Mesendoderm (in vitro differentiated cells): Measurements from ENCODE around the gene SOST.
A peak's percentile ranks its signal among the peaks of the same experiment; 100 is the strongest.

ENCODE experiments used
- DNase-seq: peaks from one replicate; pipeline ENCODE4 v3.0.0; 2013
- H2AK5ac ChIP-seq: 2 replicates; pipeline ENCODE4 v1.6.1; 2013; ENCODE audit warnings: low read length, inconsistent platforms
- H2BK120ac ChIP-seq: 2 replicates; pipeline ENCODE4 v1.6.1; 2013; ENCODE audit warnings: low read depth, mild to moderate bottlenecking, low read length, moderate library complexity, mixed read lengths
- H2BK15ac ChIP-seq: replicated peaks from 2 replicates; pipeline ENCODE4 v1.6.1; 2013; ENCODE audit warnings: low read depth, mild to moderate bottlenecking, moderate library complexity
- H2BK5ac ChIP-seq: 2 replicates; pipeline ENCODE4 v1.6.1; 2013; ENCODE audit warnings: low read length, inconsistent platforms
- H3K18ac ChIP-seq: 2 replicates; pipeline ENCODE4 v1.6.1; 2013; ENCODE audit warnings: mild to moderate bottlenecking, low read length, mixed read lengths
- H3K23ac ChIP-seq: one replicate; pipeline ENCODE4 v1.6.1; 2013; ENCODE audit warnings: low read length
- H3K27ac ChIP-seq: 2 replicates; pipeline ENCODE4 v1.5.1; 2013; ENCODE audit warnings: low read depth, mild to moderate bottlenecking, inconsistent platforms, low read length, moderate library complexity
- H3K27me3 ChIP-seq: 2 replicates; pipeline ENCODE4 v1.6.1; 2013; ENCODE audit warnings: low read length, control low read depth, mild to moderate bottlenecking, inconsistent platforms; ENCODE audit not compliant: insufficient read depth, poor library complexity
- H3K36me3 ChIP-seq: 2 replicates; pipeline ENCODE4 v1.6.1; 2013; ENCODE audit warnings: low read length, inconsistent platforms; ENCODE audit not compliant: control insufficient read depth, insufficient read depth
- H3K4ac ChIP-seq: one replicate; pipeline ENCODE4 v1.6.1; 2013; ENCODE audit warnings: low read depth, mild to moderate bottlenecking, low read length, moderate library complexity
- H3K4me1 ChIP-seq: 2 replicates; pipeline ENCODE4 v1.6.1; 2013; ENCODE audit warnings: low read depth, low read length, inconsistent platforms; ENCODE audit not compliant: control insufficient read depth
- H3K4me2 ChIP-seq: 2 replicates; pipeline ENCODE4 v1.6.1; 2013; ENCODE audit warnings: low read length
- H3K4me3 ChIP-seq: 2 replicates; pipeline ENCODE4 v1.5.1; 2013; ENCODE audit warnings: mild to moderate bottlenecking, low read length
- H3K56ac ChIP-seq: one replicate; pipeline ENCODE4 v1.6.1; 2013; ENCODE audit warnings: low read length
- H3K79me1 ChIP-seq: 2 replicates; pipeline ENCODE4 v1.6.1; 2013; ENCODE audit warnings: low read length, inconsistent platforms
- H3K79me2 ChIP-seq: 2 replicates; pipeline ENCODE4 v1.6.1; 2013; ENCODE audit warnings: mild to moderate bottlenecking, low read length; ENCODE audit not compliant: control insufficient read depth, insufficient read depth
- H3K9ac ChIP-seq: 2 replicates; pipeline ENCODE4 v1.6.1; 2013; ENCODE audit warnings: low read length, inconsistent platforms
- H4K5ac ChIP-seq: one replicate; pipeline ENCODE4 v1.6.1; 2013; ENCODE audit warnings: low read length
- H4K8ac ChIP-seq: one replicate; pipeline ENCODE4 v1.6.1; 2013; ENCODE audit warnings: low read depth, mild to moderate bottlenecking, control low read depth, low read length, moderate library complexity
- WGBS: extraction: QIAGEN DNeasy Blood & Tissue Kit; methylation state at CpG from one replicate; pipeline ENCODE4 v1.1.7; 2013; ENCODE audit warnings: low lambda C conversion rate, missing lambda C conversion rate; ENCODE audit not compliant: insufficient coverage; ENCODE audit errors: extremely low coverage; 5-methylcytosine and 5-hydroxymethylcytosine counted together

SOST gene

DNA sequence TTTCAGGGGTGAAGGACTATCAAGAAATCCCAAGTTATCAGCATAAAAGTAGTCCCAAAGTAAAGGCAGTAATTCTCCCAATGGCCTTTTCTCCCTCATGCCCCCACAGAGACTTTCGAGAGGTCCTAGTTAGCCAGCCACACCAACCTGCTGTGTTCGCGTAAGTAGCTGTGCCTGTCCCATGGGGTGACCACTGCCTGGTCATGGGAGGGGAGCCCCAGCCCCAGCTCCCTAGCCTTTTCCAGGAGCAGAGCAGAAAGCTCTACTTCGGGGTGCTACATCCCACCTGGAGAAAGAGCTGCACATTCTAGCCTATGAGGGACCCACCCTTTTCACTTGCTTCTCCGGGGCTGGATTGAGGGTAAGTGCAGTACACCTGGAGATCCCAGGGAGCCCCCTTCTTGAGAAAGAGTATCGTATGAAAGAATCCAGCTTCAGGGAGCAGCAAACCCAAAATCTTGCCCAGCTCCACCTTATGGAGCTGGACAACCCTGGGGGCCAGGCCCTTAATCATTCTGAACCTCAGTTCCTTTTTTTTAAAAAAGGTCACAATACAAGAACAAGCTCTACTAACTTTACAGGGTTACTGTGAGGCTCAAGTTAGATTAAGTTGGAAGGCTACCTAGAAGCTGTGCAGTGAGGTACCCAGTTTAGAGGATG, 8.6 kb upstream of the SOST start:
- Histone ChIP-seq H2BK120ac (no peak overlapping the region), H3K79me1 (no peaks in the 10 kb centered on the region), H3K27me3 (no peaks in the 10 kb centered on the region), H3K56ac (no peak overlapping the region), H2AK5ac (no peak overlapping the region), H3K79me2 (no peaks in the 10 kb centered on the region), H3K36me3 (peaks cover 2% of the 10 kb centered on the region), H3K18ac (no peak overlapping the region), H2BK5ac (no peak overlapping the region), H4K8ac (no peak overlapping the region), H3K27ac (no peak overlapping the region), H2BK15ac (no peak overlapping the region), H3K9ac (no peak overlapping the region), H4K5ac (no peak overlapping the region), H3K4me2 (no peak overlapping the region), H3K4me3 (no peak overlapping the region), H3K23ac (no peak overlapping the region), H3K4me1 (no peaks in the 10 kb centered on the region), H3K4ac (no peak overlapping the region)
- WGBS: no CpG with 5 or more reads among the region's 6 CpGs
- DNase-seq: no peak

DNA sequence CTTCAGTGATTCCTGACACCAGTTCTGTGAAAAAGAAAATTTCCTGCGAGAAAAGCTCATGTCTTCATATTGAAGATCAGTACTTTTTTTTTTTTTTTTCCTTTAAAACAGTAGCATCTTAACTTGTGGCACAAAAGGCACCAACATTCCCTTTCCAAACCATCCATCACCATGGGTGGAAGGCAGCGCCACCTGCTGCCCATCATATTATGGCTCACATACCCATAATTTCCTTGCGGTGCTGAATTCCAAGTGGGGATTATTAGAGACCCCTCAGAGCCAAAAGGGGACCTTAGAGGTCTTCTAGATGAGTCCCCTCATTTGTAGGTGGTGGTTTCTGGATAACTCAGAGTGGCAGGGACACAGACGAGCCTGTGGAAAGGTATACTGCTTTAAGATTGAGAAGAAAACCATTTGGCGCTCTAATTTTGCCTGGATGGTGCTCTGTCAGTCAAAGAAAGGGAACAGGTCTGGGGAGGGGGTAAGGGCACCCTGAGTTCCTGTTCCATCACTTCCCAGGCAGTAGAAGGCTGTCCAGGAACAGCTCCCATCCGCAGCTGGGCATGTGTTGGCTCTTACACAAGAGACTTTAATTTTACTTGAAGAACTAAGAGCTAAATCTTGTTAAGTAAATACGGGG, 7.9 kb upstream of the SOST start:
- no peak overlapping the region for H3K9ac ChIP-seq
- H3K56ac ChIP-seq: no peak overlapping the region
- DNase-seq: peak; percentile 62
- no peak overlapping the region for H2BK5ac ChIP-seq
- no peaks in the 10 kb centered on the region for H3K27me3 ChIP-seq
- H3K18ac ChIP-seq: no peak overlapping the region
- no peak overlapping the region for H3K4ac ChIP-seq
- H3K4me2 ChIP-seq: no peak overlapping the region
- peaks cover 2% of the 10 kb centered on the region for H3K36me3 ChIP-seq
- no peak overlapping the region for H4K8ac ChIP-seq
- H3K4me3 ChIP-seq: no peak overlapping the region
- H3K27ac ChIP-seq: no peak overlapping the region
- no CpG with 5 or more reads among the region's 7 CpGs for WGBS
- H2BK120ac ChIP-seq: no peak overlapping the region
- H2BK15ac ChIP-seq: no peak overlapping the region
- H3K4me1 ChIP-seq: no peaks in the 10 kb centered on the region
- no peaks in the 10 kb centered on the region for H3K79me2 ChIP-seq
- H2AK5ac ChIP-seq: no peak overlapping the region
- H3K79me1 ChIP-seq: no peaks in the 10 kb centered on the region
- no peak overlapping the region for H4K5ac ChIP-seq
- H3K23ac ChIP-seq: no peak overlapping the region

DNA sequence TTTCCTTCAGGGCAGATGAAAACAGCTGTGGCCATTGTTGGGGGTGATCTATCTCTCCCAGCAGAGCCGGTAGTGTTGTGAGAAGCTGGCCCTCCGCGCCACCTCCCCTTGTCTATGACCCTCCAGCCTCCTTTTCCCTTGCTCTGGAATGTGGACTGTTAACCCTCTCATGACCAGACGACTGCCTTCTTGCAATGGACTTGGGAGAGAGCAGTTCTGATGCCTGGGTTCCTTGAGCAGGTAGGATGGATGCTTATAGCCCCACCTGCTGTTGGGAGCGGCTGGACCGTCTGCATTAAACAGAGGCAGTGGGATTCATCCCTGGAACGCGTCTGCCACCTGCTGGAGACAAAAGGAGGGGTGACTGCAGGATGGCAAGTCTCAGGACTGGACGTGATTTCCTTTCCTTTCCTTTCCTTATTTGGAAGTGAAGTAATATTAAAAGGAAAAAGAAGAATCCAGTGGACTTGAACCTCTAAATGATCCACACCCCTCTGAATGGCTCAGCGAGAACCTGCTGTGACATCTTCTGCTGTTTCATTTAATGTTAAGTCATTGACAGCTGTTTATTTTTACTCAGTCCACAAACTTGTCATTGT, 1.8 kb upstream of the SOST start:
- no peak overlapping the region for H4K5ac ChIP-seq
- no peak overlapping the region for H3K18ac ChIP-seq
- peak; percentile 96 for DNase-seq
- H3K4me3 ChIP-seq: no peak overlapping the region
- no peak overlapping the region for H3K56ac ChIP-seq
- H3K4me2 ChIP-seq: no peak overlapping the region
- no peaks in the 10 kb centered on the region for H3K27me3 ChIP-seq
- no peak overlapping the region for H2AK5ac ChIP-seq
- H3K79me1 ChIP-seq: no peaks in the 10 kb centered on the region
- no peak overlapping the region for H2BK5ac ChIP-seq
- no CpG with 5 or more reads among the region's 10 CpGs for WGBS
- no peak overlapping the region for H4K8ac ChIP-seq
- H3K4me1 ChIP-seq: no peaks in the 10 kb centered on the region
- no peaks in the 10 kb centered on the region for H3K79me2 ChIP-seq
- H2BK120ac ChIP-seq: no peak overlapping the region
- no peaks in the 10 kb centered on the region for H3K36me3 ChIP-seq
- H2BK15ac ChIP-seq: no peak overlapping the region
- no peak overlapping the region for H3K4ac ChIP-seq
- H3K23ac ChIP-seq: no peak overlapping the region
- H3K27ac ChIP-seq: no peak overlapping the region
- no peak overlapping the region for H3K9ac ChIP-seq

DNA sequence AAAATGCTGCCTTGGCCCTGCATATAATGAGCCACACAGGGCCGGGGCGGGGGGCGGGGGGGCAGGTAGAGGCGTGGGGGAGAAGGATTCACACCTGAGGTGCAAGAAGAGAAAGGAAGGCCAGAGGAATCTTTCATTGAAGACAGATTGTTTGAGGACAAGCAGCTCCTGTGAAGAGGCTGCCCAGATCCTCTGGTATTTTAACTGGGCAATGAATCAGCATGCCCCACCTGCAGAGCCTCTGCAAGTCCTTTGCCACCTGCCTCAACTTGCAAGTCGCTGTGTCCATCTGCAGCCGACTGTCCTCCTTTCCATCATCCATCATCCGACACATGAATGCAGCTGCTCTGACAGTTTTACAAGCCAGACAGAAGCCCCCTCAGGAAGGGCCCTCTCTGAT, 1.2 kb upstream of the SOST start:
- H3K4me2 ChIP-seq: no peak overlapping the region
- DNase-seq: peak; percentile 57
- no peaks in the 10 kb centered on the region for H3K79me2 ChIP-seq
- no peak overlapping the region for H4K5ac ChIP-seq
- WGBS: no CpG with 5 or more reads among the region's 7 CpGs
- no peak overlapping the region for H3K56ac ChIP-seq
- no peaks in the 10 kb centered on the region for H3K36me3 ChIP-seq
- no peak overlapping the region for H2BK15ac ChIP-seq
- no peaks in the 10 kb centered on the region for H3K4me1 ChIP-seq
- no peak overlapping the region for H2BK5ac ChIP-seq
- no peaks in the 10 kb centered on the region for H3K27me3 ChIP-seq
- H3K9ac ChIP-seq: no peak overlapping the region
- no peak overlapping the region for H3K18ac ChIP-seq
- no peak overlapping the region for H3K4me3 ChIP-seq
- H3K23ac ChIP-seq: no peak overlapping the region
- H2AK5ac ChIP-seq: no peak overlapping the region
- H4K8ac ChIP-seq: no peak overlapping the region
- no peak overlapping the region for H2BK120ac ChIP-seq
- no peak overlapping the region for H3K27ac ChIP-seq
- no peak overlapping the region for H3K4ac ChIP-seq
- no peaks in the 10 kb centered on the region for H3K79me1 ChIP-seq

DNA sequence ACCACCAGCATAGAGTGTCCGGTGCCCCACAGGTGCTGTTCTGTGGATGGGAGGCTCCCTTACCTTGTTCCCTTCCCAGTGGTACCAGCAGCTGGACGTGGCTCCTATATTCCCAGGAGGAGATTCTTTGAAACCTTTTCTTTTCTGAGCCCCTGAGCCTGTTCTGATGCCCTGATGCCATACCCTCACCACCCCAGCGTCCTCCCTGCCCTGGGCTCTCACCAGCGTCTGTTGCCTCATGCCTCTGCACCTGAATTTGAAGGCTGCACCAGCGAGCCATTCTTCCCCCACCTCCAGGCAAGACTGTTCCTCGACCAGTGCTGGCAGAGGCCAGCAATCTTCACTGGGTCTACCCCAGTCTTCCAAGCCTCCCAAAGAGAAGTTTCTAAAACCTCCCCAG, 505 bp downstream of the SOST start:
- no peaks in the 10 kb centered on the region for H3K27me3 ChIP-seq

More for the DNA sequence above, 505 bp downstream of the SOST start:
- Histone ChIP-seq H4K8ac (no peak overlapping the region), H3K4me2 (no peak overlapping the region), H2BK15ac (no peak overlapping the region), H2BK120ac (no peak overlapping the region), H2BK5ac (no peak overlapping the region), H3K4me3 (no peak overlapping the region), H3K18ac (no peak overlapping the region), H3K9ac (no peak overlapping the region), H3K27ac (no peak overlapping the region), H3K4me1 (no peaks in the 10 kb centered on the region), H3K79me1 (no peaks in the 10 kb centered on the region), H3K4ac (no peak overlapping the region), H3K79me2 (no peaks in the 10 kb centered on the region), H3K56ac (no peak overlapping the region), H3K23ac (no peak overlapping the region), H3K36me3 (no peaks in the 10 kb centered on the region), H4K5ac (no peak overlapping the region), H2AK5ac (no peak overlapping the region)
- DNase-seq: no peak
- WGBS: no CpG with 5 or more reads among the region's 6 CpGs
